ENCODE measurements around the gene DRC7.
"Not testable (repeated sequence)": the region's sequence is repeated elsewhere in the genome, so short reads cannot be mapped to it uniquely, and the experiment has no call there.

Gene DRC7

GRCh38 chr16:57669476-57670162 lies 25.0 kb upstream of the DRC7 start:
- intact Hi-C loops (cut with DNase I; ENCODE audit: low total_unique reads): no loop called here
- Histone ChIP-seq H3K27ac (no peak overlapping the region), H3K27me3 (peaks cover 0 to 35% of the 10 kb centered on the region in 2 donors), H3K4me3 (no peak overlapping the region), H3K36me3 (peaks cover 0 to under 1% (median 0%) of the 10 kb centered on the region in 3 donors), H3K9me3 (no peaks in the 10 kb centered on the region), H3K4me1 (no peaks in the 10 kb centered on the region)
- no peak for DNase-seq
- TF ChIP-seq CTCF (IDR thresholded peaks at IDR 0.05): no peak

GRCh38 chr16:57670196-57670595 lies 24.4 kb upstream of the DRC7 start:
- no peak for TF ChIP-seq CTCF (IDR thresholded peaks at IDR 0.05)
- Histone ChIP-seq H3K4me3 (no peak overlapping the region), H3K9me3 (no peaks in the 10 kb centered on the region), H3K36me3 (no peaks in the 10 kb centered on the region), H3K27ac (no peak overlapping the region), H3K4me1 (no peaks in the 10 kb centered on the region), H3K27me3 (peaks cover 0 to 35% of the 10 kb centered on the region in 2 donors)
- intact Hi-C loops (cut with DNase I; ENCODE audit: low total_unique reads): no loop called here
- DNase-seq: no peak

- H3K9me3 ChIP-seq; H3K4me3 ChIP-seq; intact Hi-C loops (cut with DNase I; ENCODE audit: low total_unique reads); DNase-seq; H3K36me3 ChIP-seq; H3K4me1 ChIP-seq; H3K27ac ChIP-seq: not testable (repeated sequence)
- H3K27me3 ChIP-seq: peaks cover 0 to 34% of the 10 kb centered on the region in 2 donors
Observed at GRCh38 chr16:57671451-57671850, 23.2 kb upstream of the DRC7 start.

- H3K27ac ChIP-seq: no peak overlapping the region
- H3K4me3 ChIP-seq: no peak overlapping the region
- H3K27me3 ChIP-seq: peaks cover 0 to 32% of the 10 kb centered on the region in 2 donors
- DNase-seq: no peak
- no peaks in the 10 kb centered on the region for H3K36me3 ChIP-seq
- no peaks in the 10 kb centered on the region for H3K4me1 ChIP-seq
- intact Hi-C loops (cut with DNase I; ENCODE audit: low total_unique reads): no loop called here
- TF ChIP-seq CTCF (IDR thresholded peaks at IDR 0.05): no peak
- no peaks in the 10 kb centered on the region for H3K9me3 ChIP-seq
Observed at GRCh38 chr16:57672416-57672815, 22.2 kb upstream of the DRC7 start.

GRCh38 chr16:57672824-57673223 lies 21.8 kb upstream of the DRC7 start:
- TF ChIP-seq CTCF (IDR thresholded peaks at IDR 0.05): no peak
- no peaks in the 10 kb centered on the region for H3K9me3 ChIP-seq
- H3K27me3 ChIP-seq: peaks cover 0 to 29% of the 10 kb centered on the region in 2 donors
- H3K27ac ChIP-seq: no peak overlapping the region
- no peaks in the 10 kb centered on the region for H3K4me1 ChIP-seq
- DNase-seq: no peak
- intact Hi-C loops (cut with DNase I; ENCODE audit: low total_unique reads): no loop called here
- H3K4me3 ChIP-seq: no peak overlapping the region
- no peaks in the 10 kb centered on the region for H3K36me3 ChIP-seq

GRCh38 chr16:57675741-57676551 lies 18.7 kb upstream of the DRC7 start:
- H3K36me3 ChIP-seq: no peaks in the 10 kb centered on the region
- peaks cover 0 to 19% of the 10 kb centered on the region in 2 donors for H3K27me3 ChIP-seq
- intact Hi-C loops (cut with DNase I; ENCODE audit: low total_unique reads): no loop called here
- H3K4me1 ChIP-seq: no peaks in the 10 kb centered on the region
- no peak for TF ChIP-seq CTCF (IDR thresholded peaks at IDR 0.05)
- no peak overlapping the region for H3K27ac ChIP-seq
- H3K9me3 ChIP-seq: no peaks in the 10 kb centered on the region
- no peak overlapping the region for H3K4me3 ChIP-seq
- DNase-seq: no peak
